ENCODE results near the gene LILRB1. TPM values are rescaled to one million over a fixed set of nuclear protein-coding genes. Genes with fewer than 3 reads are reported as not detected.
A peak's percentile ranks its signal among the peaks of the same experiment; 100 is the strongest.

The LILRB1 gene
- total RNA-seq, 2 experiments from 2014 or later = 1.2 to 1.6 TPM

DNA sequence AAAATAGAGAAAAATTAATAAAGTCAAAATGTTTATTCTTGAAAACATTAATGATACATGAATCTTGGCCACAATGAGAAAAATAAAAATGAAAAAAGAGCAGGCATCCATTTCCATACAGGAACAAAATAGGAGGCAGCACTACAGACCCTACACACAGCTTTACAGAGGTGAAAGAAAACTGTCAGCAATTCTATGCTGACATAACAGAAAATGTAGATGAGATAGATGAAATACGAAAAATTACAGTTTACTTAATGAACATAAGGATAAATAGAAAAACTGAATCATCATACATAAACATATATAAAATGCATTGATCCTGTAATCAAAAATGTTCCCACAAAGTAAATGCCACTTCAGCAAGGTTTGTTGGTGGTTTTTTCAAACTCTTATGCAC, 38.1 kb downstream of the LILRB1 start:
- TF ChIP-seq CTCF (IDR thresholded peaks at IDR 0.05) = no peak
- DNase-seq (no peak), ATAC-seq (no peak)
- Mint-ChIP-seq H3K27me3 (peaks cover 1% of the 10 kb centered on the region), H3K9me3 (peaks cover 2% of the 10 kb centered on the region), H3K4me1 (ENCODE audit: low read depth) (no peaks in the 10 kb centered on the region), H3K4me3 (no peak overlapping the region), H3K27ac (no peak overlapping the region), H3K36me3 (ENCODE audit: low read depth) (no peaks in the 10 kb centered on the region)
- intact Hi-C loops (cut with micrococcal nuclease) = no loop called here
- POLR2A ChIA-PET = no interaction called here
- CTCF ChIA-PET = interaction anchor here (0.8 kb wide), 1 partner anchor 16 kb away, joined by 4 read pairs; no protein-coding TSS in a partner anchor

DNA sequence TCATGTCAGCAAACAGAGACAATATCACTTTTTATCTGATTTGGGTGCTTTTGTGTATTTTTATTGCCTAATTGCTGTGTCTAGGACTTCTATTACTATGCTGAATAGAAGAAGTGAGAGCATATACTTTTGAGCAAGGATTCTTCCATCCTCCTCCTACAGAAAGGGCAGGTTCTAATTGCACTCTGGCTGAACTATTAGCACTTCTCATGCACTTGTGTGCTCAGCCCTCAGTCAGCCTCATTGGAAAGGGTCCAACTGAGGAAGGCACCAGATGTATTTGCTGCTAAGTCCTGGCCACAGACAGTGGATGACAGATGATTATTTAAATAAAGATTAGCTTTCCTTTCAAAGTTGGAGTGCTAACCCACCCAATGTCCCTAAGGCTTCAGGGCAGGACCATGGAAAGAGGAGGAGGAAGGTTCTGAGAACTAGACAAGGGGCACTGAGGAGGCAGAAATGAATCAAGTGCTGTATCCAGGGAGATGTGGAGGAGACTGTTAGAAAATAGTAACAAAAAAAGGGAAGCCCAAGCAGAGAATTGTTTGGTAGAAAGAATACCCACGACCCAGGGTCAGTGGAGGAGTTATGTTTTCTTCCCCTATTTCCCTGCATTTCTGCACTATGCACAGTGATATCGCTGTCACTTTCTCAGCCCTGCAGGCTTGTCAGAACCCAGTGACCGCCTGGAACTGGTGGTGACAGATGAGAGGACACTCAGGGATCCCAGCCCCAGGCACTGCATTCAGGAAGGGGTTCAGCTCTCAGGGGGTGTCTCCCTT, 40.5 kb downstream of the LILRB1 start:
- DNase-seq (no peak), ATAC-seq (no peak)
- H3K9me3 Mint-ChIP-seq = peaks cover 2% of the 10 kb centered on the region
- H3K27ac Mint-ChIP-seq = no peak overlapping the region
- intact Hi-C loops (cut with micrococcal nuclease) = loop anchor here (5.0 kb wide), 1 partner anchor 193 kb away; no protein-coding TSS in a partner anchor
- ChIA-PET POLR2A (no interaction called here), CTCF (interaction anchor here (1.2 to 5.4 kb wide), 4 partner anchors 17 to 255 kb away, joined by 3 to 66 read pairs (median 4); partner anchors contain the start of gene TTYH1)
- H3K27me3 Mint-ChIP-seq = peaks cover 4% of the 10 kb centered on the region
- H3K4me3 Mint-ChIP-seq = no peak overlapping the region
- H3K36me3 Mint-ChIP-seq (ENCODE audit: low read depth) = no peaks in the 10 kb centered on the region
- H3K4me1 Mint-ChIP-seq (ENCODE audit: low read depth) = no peaks in the 10 kb centered on the region
- TF ChIP-seq CTCF (IDR thresholded peaks at IDR 0.05) = no peak

DNA sequence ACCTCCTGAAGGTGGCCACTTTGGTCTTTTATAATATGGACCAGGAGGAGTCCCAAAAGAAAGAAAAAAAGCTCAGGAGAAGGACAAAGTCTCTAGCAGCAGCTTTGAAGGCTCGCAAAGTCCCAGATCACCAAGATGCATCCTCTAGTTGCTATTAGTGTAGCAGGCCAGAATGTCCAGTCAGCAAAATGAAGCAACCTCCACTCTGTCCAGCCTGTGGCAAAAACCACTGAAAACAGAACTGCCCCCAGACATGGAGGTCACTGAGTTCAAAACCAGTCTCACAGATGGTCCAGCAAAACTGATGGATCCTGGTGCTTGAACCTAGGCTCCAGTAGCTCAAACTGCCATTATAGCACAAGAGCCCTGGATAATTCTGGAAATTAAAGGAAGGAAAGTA, 42.9 kb downstream of the LILRB1 start:
- peaks cover 2% of the 10 kb centered on the region for H3K9me3 Mint-ChIP-seq
- no peak overlapping the region for H3K4me3 Mint-ChIP-seq
- H3K36me3 Mint-ChIP-seq (ENCODE audit: low read depth) = no peaks in the 10 kb centered on the region
- TF ChIP-seq CTCF (IDR thresholded peaks at IDR 0.05) = no peak
- intact Hi-C loops (cut with micrococcal nuclease) = loop anchor here (5.0 kb wide), 1 partner anchor 196 kb away; no protein-coding TSS in a partner anchor
- ChIA-PET CTCF (interaction anchor here (1.3 to 6.0 kb wide), 7 partner anchors 10 to 208 kb away, joined by 3 to 66 read pairs (median 5); no protein-coding TSS in a partner anchor), POLR2A (no interaction called here)
- no peak for DNase-seq
- H3K27me3 Mint-ChIP-seq = peaks cover 4% of the 10 kb centered on the region
- no peak for ATAC-seq
- H3K4me1 Mint-ChIP-seq (ENCODE audit: low read depth) = no peaks in the 10 kb centered on the region
- H3K27ac Mint-ChIP-seq = no peak overlapping the region

GRCh38 chr19:54674021-54674617, 43.8 kb downstream of the LILRB1 start:
- Mint-ChIP-seq H3K4me3 (no peak overlapping the region), H3K4me1 (ENCODE audit: low read depth) (no peaks in the 10 kb centered on the region), H3K9me3 (no peaks in the 10 kb centered on the region), H3K36me3 (ENCODE audit: low read depth) (no peaks in the 10 kb centered on the region), H3K27ac (no peak overlapping the region), H3K27me3 (peaks cover 4% of the 10 kb centered on the region)
- ATAC-seq (no peak), DNase-seq (peak; percentile 22)
- ChIA-PET POLR2A (no interaction called here), CTCF (interaction anchor here (1.0 to 6.0 kb wide), 12 partner anchors 9 to 207 kb away, joined by 3 to 66 read pairs (median 4); partner anchors contain the start of genes CDC42EP5 and LILRB4)
- intact Hi-C loops (cut with micrococcal nuclease) = loop anchor here (5.0 kb wide), 1 partner anchor 197 kb away; no protein-coding TSS in a partner anchor
- peak; percentile 70 for TF ChIP-seq CTCF (IDR thresholded peaks at IDR 0.05)

Measured in activated CD8-positive, alpha-beta T cell treated with anti-CD3 and anti-CD28 coated beads for 36 hours (primary cell).